Neural cell (in vitro differentiated cells): ENCODE data around the gene IRF2BP2. TPM values are rescaled to one million over a fixed set of nuclear protein-coding genes. Genes with fewer than 3 reads are reported as not detected.

ENCODE experiments used
- H2AFZ ChIP-seq: fragments of 200-600, 300-800 bp; sonication (generic), shearing (Covaris generic); 2 replicates; pipeline ENCODE4 v1.6.0; 2014; ENCODE audit warnings: low read depth, mild to moderate bottlenecking, antibody characterized with exemption, low read length, moderate library complexity
- H3F3A ChIP-seq: fragments of 200-600 bp; shearing (Covaris generic); 2 replicates; pipeline ENCODE4 v1.6.1; 2016; ENCODE audit warnings: mild to moderate bottlenecking, moderate library complexity, mixed read lengths, antibody characterized with exemption, low read length; ENCODE audit not compliant: insufficient read depth, poor library complexity, severe bottlenecking
- H3K27ac ChIP-seq: fragments of 200-600, 300-800 bp; sonication (generic), shearing (Covaris generic); 2 replicates; pipeline ENCODE4 v1.5.1; 2014; ENCODE audit warnings: mild to moderate bottlenecking, low read length, moderate library complexity
- H3K27me3 ChIP-seq: fragments of 300-800, 200-600 bp; sonication (generic), shearing (Covaris generic); 2 replicates; pipeline ENCODE4 v1.6.0; 2014; ENCODE audit warnings: mild to moderate bottlenecking, low read depth, low read length, moderate library complexity; ENCODE audit not compliant: insufficient read depth
- H3K36me3 ChIP-seq: fragments of 300-800, 200-600 bp; sonication (generic), shearing (Covaris generic); 2 replicates; pipeline ENCODE4 v1.5.1; 2014; ENCODE audit warnings: mild to moderate bottlenecking, antibody characterized with exemption, low read length, moderate library complexity; ENCODE audit not compliant: insufficient read depth
- H3K4me2 ChIP-seq: fragments of 300-800, 200-600 bp; sonication (generic), shearing (Covaris generic); 2 replicates; pipeline ENCODE4 v1.6.0; 2014; ENCODE audit warnings: mild to moderate bottlenecking, low read length
- H3K4me3 ChIP-seq: fragments of 300-800, 200-600 bp; sonication (generic), shearing (Covaris generic); 2 replicates; pipeline ENCODE4 v1.5.1; 2014; ENCODE audit warnings: mild to moderate bottlenecking, low read length, moderate library complexity
- H3K79me2 ChIP-seq: fragments of 200-600 bp; shearing (Covaris generic); replicated peaks from 2 replicates; pipeline ENCODE4 v1.6.0; 2014; ENCODE audit warnings: mild to moderate bottlenecking, low read length, moderate library complexity; ENCODE audit not compliant: insufficient read depth
- H3K9ac ChIP-seq: fragments of 300-800, 200-600 bp; sonication (generic), shearing (Covaris generic); 2 replicates; pipeline ENCODE4 v1.6.1; 2016; ENCODE audit warnings: mild to moderate bottlenecking, low read length, mixed read lengths
- H3K9me2 ChIP-seq: fragments of 200-600 bp; shearing (Covaris generic); 2 replicates; pipeline ENCODE4 v1.6.1; 2016; ENCODE audit warnings: mild to moderate bottlenecking, low read length, mixed read lengths; ENCODE audit not compliant: insufficient read depth
- H3K9me3 ChIP-seq: fragments of 200-600, 300-800 bp; sonication (generic), shearing (Covaris generic); 2 replicates; pipeline ENCODE4 v1.6.1; 2016; ENCODE audit warnings: mild to moderate bottlenecking, mixed run types, low read length, moderate library complexity, mixed read lengths
- H4K20me1 ChIP-seq: fragments of 200-600 bp; shearing (Covaris generic); 2 replicates; pipeline ENCODE4 v1.6.1; 2016; ENCODE audit warnings: mild to moderate bottlenecking, mixed run types; ENCODE audit not compliant: insufficient read depth
- EP300 ChIP-seq: fragments of 450-650 bp; conservative IDR thresholded peaks from 2 replicates; pipeline ENCODE4 v1.6.1; 2014; ENCODE audit warnings: antibody characterized with exemption, mild to moderate bottlenecking, moderate library complexity; ENCODE audit not compliant: poor library complexity, severe bottlenecking
- EZH2 ChIP-seq: fragments of 200-600, 300-800 bp; shearing (Covaris generic), sonication (generic); IDR thresholded peaks from 2 replicates; pipeline ENCODE4 v1.6.1; 2014; ENCODE audit warnings: antibody characterized with exemption, low read length, borderline replicate concordance, mild to moderate bottlenecking; ENCODE audit not compliant: insufficient read depth, poor library complexity, severe bottlenecking
- MXI1 ChIP-seq: fragments of 450-650 bp; conservative IDR thresholded peaks from 2 replicates; pipeline ENCODE4 v1.6.1; 2014; ENCODE audit warnings: antibody characterized with exemption, mild to moderate bottlenecking; ENCODE audit not compliant: poor library complexity, severe bottlenecking
- POLR2AphosphoS5 ChIP-seq: IDR thresholded peaks from 2 replicates; pipeline ENCODE4 v1.6.1; 2012
- RAD21 ChIP-seq: fragments of 450-650 bp; conservative IDR thresholded peaks from 2 replicates; pipeline ENCODE4 v1.6.1; 2014; ENCODE audit warnings: antibody characterized with exemption, mild to moderate bottlenecking, moderate library complexity
- SMC3 ChIP-seq: fragments of 450-650 bp; conservative IDR thresholded peaks from 2 replicates; pipeline ENCODE4 v1.6.1; 2014; ENCODE audit warnings: antibody characterized with exemption, mild to moderate bottlenecking, moderate library complexity; ENCODE audit not compliant: poor library complexity
- TAF1 ChIP-seq: IDR thresholded peaks from 2 replicates; pipeline ENCODE4 v1.6.1; 2012; ENCODE audit warnings: low read depth
- polyA plus RNA-seq: library from polyadenylated mRNA; depleted of rRNA; stranded (reverse); fragments of >200 nt; gene quantifications from 2 replicates; pipeline ENCODE4 v1.2.3, GENCODE V29; 2014
- TF ChIP-seq, protein P1 (sequence below): IDR thresholded peaks from 2 replicates; pipeline ENCODE4 v1.6.1; 2012; ENCODE audit warnings: borderline replicate concordance
- TF ChIP-seq, protein P2 (sequence below): fragments of 450-650 bp; IDR thresholded peaks from 2 replicates; pipeline ENCODE4 v1.5.1; 2014; ENCODE audit warnings: antibody characterized with exemption, mild to moderate bottlenecking, moderate library complexity; ENCODE audit not compliant: poor library complexity, severe bottlenecking

IRF2BP2 gene
- polyA plus RNA-seq, 1 donor from 2014 or later = 56.9 TPM

DNA sequence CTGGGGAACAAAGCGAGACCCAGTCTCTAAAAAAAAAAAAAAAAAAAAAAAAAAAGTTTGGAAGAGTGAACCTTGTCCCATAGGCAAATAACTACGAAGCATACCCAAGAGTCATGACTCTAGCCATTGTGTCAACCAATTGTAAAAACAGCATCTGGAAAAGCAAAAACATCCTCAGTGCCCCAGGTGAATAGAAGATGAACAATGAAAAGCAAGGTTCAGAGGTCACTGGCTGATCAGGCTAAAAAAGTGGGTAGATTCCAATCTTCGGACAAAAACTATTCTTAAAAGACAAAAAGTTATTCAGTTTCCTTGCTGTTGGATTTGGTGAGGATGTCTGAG, 11.1 kb upstream of the IRF2BP2 start:
- Histone ChIP-seq H4K20me1 (no peaks in the 10 kb centered on the region), H3K27me3 (no peaks in the 10 kb centered on the region), H3K9me3 (no peaks in the 10 kb centered on the region), H3K4me2 (no peak overlapping the region), H3K9me2 (no peaks in the 10 kb centered on the region), H3K9ac (no peak overlapping the region), H3K79me2 (no peaks in the 10 kb centered on the region), H2AFZ (no peak overlapping the region), H3K36me3 (no peaks in the 10 kb centered on the region), H3K27ac (no peak overlapping the region), H3F3A (no peaks in the 10 kb centered on the region), H3K4me3 (no peak overlapping the region)
- TF ChIP-seq MXI1 = no peak

DNA sequence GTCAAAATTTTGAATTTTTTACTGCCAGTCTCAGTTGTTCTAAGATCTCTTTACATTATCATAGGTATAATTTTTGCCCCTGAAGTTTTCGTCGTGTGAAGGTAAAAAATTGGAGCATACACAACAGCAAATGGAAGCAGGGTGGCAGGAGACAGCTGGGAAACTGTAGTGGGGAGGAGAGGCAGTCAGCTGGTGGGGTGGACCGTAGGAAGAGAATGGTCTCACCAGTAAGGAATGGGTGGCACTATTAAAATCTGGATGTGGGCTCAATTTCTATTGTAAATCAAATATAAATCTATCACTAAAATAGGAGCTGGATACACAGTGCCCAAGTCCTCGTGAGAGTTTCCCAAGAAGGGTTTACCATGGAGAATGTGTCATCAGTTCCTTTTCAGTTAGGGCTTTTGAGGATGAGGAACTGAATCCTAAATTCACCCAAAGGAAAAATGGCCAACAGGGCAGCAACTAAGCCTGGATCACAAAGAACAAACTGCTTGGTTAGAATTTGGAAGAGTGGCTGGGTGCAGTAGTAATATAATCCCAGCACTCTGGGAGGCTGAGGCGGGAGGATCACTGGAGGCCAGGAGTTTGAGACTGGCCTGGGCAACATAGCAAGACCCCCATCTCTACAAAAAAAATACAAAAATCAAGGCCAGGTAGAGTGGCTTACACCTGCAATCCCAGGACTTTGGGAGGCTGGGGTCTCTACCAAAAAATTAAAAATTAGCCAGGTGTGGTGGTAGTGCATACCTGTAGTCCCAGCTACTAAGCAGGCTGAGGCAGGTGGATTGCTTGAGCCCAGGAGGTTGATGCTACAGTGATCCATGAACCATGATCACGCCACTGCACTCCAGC, 10.5 kb upstream of the IRF2BP2 start:
- H2AFZ ChIP-seq = no peak overlapping the region
- no peaks in the 10 kb centered on the region for H3K9me3 ChIP-seq
- TF ChIP-seq RAD21 = no peak
- TF ChIP-seq, protein P1, sequence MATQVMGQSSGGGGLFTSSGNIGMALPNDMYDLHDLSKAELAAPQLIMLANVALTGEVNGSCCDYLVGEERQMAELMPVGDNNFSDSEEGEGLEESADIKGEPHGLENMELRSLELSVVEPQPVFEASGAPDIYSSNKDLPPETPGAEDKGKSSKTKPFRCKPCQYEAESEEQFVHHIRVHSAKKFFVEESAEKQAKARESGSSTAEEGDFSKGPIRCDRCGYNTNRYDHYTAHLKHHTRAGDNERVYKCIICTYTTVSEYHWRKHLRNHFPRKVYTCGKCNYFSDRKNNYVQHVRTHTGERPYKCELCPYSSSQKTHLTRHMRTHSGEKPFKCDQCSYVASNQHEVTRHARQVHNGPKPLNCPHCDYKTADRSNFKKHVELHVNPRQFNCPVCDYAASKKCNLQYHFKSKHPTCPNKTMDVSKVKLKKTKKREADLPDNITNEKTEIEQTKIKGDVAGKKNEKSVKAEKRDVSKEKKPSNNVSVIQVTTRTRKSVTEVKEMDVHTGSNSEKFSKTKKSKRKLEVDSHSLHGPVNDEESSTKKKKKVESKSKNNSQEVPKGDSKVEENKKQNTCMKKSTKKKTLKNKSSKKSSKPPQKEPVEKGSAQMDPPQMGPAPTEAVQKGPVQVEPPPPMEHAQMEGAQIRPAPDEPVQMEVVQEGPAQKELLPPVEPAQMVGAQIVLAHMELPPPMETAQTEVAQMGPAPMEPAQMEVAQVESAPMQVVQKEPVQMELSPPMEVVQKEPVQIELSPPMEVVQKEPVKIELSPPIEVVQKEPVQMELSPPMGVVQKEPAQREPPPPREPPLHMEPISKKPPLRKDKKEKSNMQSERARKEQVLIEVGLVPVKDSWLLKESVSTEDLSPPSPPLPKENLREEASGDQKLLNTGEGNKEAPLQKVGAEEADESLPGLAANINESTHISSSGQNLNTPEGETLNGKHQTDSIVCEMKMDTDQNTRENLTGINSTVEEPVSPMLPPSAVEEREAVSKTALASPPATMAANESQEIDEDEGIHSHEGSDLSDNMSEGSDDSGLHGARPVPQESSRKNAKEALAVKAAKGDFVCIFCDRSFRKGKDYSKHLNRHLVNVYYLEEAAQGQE = no peak
- TF ChIP-seq EZH2 = no peak
- TF ChIP-seq POLR2AphosphoS5 = no peak
- TF ChIP-seq SMC3 = no peak
- TF ChIP-seq EP300 = no peak
- TF ChIP-seq, protein P2, sequence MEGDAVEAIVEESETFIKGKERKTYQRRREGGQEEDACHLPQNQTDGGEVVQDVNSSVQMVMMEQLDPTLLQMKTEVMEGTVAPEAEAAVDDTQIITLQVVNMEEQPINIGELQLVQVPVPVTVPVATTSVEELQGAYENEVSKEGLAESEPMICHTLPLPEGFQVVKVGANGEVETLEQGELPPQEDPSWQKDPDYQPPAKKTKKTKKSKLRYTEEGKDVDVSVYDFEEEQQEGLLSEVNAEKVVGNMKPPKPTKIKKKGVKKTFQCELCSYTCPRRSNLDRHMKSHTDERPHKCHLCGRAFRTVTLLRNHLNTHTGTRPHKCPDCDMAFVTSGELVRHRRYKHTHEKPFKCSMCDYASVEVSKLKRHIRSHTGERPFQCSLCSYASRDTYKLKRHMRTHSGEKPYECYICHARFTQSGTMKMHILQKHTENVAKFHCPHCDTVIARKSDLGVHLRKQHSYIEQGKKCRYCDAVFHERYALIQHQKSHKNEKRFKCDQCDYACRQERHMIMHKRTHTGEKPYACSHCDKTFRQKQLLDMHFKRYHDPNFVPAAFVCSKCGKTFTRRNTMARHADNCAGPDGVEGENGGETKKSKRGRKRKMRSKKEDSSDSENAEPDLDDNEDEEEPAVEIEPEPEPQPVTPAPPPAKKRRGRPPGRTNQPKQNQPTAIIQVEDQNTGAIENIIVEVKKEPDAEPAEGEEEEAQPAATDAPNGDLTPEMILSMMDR = no peak
- TF ChIP-seq TAF1 = no peak
- TF ChIP-seq MXI1 = no peak
- no peaks in the 10 kb centered on the region for H3K36me3 ChIP-seq
- no peak overlapping the region for H3K9ac ChIP-seq
- H3K27ac ChIP-seq = no peak overlapping the region
- no peaks in the 10 kb centered on the region for H3F3A ChIP-seq
- no peak overlapping the region for H3K4me2 ChIP-seq
- H3K9me2 ChIP-seq = no peaks in the 10 kb centered on the region
- H3K27me3 ChIP-seq = no peaks in the 10 kb centered on the region
- no peaks in the 10 kb centered on the region for H4K20me1 ChIP-seq
- H3K79me2 ChIP-seq = no peaks in the 10 kb centered on the region
- no peak overlapping the region for H3K4me3 ChIP-seq
